NCI-H345 (cell line): ENCODE measurements around the gene SLC7A5.
"Not testable (repeated sequence)": the region's sequence is repeated elsewhere in the genome, so short reads cannot be mapped to it uniquely, and the experiment has no call there.

Source experiments
- DNase-seq: peaks from one replicate; lab custom pipeline; 2025; lab: John Stamatoyannopoulos, UW

Gene SLC7A5

DNA sequence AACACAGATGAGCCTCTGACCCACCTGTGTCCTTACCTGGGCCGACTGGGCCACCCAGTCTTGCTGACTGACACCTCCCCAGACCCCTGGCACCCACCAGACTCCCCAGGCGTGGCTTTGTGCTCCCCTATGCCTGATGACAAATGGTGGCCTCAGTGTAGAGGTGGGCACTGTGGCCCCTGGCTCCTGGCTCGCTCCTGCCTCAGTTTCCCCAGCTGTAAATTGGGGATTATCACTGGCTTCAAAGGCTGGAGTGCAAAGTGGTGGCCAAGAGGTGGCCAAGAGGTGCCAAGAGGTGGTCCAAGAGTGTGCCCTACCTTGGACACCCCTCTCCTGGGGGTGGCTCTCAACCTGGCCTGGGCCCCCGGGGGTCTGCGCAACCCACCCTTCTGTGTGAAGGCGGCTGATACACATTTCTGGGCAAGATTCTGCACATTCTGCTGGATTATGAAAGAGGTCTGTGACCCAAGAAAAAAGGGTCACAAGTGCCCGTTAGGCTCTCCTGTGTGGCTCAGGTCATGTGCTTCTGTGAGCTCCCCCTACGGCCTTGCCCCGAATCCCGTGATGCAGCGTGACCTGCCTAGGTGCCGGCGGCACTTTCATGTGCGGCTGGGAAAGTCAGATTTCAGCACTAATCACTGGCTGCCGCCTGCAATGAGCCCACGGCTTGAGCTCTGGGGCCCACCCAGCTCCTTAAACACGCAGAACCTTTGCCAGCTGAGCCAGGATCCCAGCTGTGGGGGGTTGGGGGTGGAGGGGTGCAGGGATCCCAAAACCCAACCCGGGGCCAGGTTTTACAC is 7.8 kb downstream of the SLC7A5 start:
- DNase-seq: not testable (repeated sequence)

GRCh38 chr16:87860553-87861299 is 8.6 kb downstream of the SLC7A5 start:
- no peak for DNase-seq

- not testable (repeated sequence) for DNase-seq
These were observed 10.9 kb downstream of the SLC7A5 start for GRCh38 chr16:87858151-87858993.

GRCh38 chr16:87856791-87857228 is 12.5 kb downstream of the SLC7A5 start:
- no peak for DNase-seq

- no peak for DNase-seq
These were observed 13.2 kb downstream of the SLC7A5 start for GRCh38 chr16:87855852-87856715.

GRCh38 chr16:87854907-87855683 is 14.2 kb downstream of the SLC7A5 start:
- DNase-seq: no peak

GRCh38 chr16:87854053-87854906 is 15.0 kb downstream of the SLC7A5 start:
- no peak for DNase-seq

GRCh38 chr16:87853411-87854052 is 15.8 kb downstream of the SLC7A5 start:
- DNase-seq: peak; percentile 77

DNA sequence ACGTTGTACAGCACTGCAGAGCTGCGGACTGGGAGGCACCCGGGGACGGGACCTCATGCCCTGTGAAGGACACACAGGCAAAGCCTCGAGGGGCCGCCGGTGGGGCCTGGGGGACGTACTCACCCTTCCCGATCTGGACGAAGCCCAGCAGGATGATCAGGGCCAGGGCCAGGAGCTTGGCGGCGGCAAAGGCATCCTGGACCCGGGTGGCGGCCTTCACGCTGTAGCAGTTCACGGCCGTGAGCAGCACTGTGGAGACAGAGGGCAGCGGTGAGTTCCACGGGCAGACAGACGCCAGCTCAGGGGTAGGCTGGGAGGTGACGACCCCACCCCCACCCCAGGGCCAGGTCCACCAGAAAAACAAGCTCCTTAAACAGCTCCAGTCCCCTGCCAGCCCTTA is 17.7 kb downstream of the SLC7A5 start:
- no peak for DNase-seq

- DNase-seq: peak; percentile 29
These were observed 18.1 kb downstream of the SLC7A5 start for GRCh38 chr16:87851141-87851587.

DNA sequence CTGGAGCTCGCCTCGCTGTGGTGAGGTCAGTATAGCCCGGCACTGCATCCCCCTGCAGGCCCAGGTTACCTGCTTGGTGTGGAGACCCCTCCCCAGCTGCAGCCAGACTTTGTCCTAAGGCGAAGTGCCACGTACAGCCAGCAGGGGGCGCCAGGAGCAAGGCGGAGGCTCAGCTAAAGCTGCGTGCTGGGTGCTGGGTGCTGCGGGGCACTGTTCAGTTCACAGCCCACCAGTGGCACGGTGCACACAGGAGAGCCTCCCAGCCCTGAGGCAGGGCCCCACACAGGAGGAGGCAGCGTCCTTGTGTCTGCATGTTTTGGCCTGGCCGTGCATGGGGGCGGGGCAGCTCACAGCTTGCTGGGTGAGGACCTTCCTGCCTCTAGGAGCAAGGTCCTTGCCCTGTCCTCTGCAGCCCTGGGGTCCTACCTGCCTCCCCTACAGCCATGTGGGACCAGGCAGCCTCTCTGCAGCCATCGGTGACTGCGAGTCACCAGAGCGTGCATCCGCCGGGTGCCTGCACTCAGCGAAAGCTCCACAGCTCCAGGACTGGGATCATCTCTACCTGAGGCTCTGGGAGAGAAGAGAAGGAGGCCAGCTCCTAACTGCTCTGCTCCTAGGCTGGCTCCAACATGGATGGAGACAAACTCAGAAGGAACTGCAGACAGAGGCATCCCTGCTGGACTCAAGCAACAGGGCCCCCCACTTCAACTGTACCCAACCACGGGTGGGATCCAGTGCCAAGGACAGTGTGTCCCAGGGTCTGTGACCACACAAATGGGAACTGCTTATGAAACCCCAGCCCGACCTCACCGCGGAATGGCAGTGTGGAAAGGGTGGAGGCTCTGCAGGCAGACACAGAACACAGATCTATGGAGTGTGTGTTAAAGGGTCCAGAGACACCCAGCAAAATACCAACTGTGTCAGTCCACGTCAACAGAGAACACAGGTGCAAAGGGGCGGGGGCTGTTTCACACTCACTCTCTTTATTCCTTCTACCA is 19.0 kb downstream of the SLC7A5 start:
- DNase-seq: peak; percentile 49

DNA sequence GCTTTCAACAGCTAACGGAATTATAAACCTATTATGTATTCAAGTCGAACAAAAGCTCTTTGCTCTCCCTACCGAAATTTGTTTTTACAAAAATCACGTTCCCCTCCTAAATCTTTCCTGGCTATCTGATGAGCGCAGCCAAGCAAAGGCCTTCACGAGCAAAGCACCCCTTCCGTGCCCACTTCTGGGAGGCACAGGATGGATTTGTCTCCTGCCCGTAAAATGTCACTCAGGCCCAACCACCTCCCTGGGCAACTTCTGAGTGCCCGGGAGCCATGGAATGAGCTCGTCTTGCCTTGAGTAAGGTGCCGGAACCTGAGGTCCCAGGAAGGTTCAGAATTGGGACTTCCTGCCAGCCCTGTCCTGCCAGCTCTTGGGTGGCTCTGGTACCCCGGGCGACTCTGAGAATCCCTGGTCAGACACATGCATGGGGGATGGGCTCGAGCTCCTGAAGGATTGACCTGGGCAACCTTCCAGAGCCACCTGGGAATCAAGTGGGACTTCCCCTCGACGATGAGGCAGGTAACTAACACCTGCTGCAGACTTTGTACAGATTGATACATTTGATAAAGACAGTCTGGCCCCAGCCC is 19.8 kb downstream of the SLC7A5 start:
- no peak for DNase-seq

- DNase-seq: no peak
These were observed 20.5 kb downstream of the SLC7A5 start for GRCh38 chr16:87848676-87849345.

DNA sequence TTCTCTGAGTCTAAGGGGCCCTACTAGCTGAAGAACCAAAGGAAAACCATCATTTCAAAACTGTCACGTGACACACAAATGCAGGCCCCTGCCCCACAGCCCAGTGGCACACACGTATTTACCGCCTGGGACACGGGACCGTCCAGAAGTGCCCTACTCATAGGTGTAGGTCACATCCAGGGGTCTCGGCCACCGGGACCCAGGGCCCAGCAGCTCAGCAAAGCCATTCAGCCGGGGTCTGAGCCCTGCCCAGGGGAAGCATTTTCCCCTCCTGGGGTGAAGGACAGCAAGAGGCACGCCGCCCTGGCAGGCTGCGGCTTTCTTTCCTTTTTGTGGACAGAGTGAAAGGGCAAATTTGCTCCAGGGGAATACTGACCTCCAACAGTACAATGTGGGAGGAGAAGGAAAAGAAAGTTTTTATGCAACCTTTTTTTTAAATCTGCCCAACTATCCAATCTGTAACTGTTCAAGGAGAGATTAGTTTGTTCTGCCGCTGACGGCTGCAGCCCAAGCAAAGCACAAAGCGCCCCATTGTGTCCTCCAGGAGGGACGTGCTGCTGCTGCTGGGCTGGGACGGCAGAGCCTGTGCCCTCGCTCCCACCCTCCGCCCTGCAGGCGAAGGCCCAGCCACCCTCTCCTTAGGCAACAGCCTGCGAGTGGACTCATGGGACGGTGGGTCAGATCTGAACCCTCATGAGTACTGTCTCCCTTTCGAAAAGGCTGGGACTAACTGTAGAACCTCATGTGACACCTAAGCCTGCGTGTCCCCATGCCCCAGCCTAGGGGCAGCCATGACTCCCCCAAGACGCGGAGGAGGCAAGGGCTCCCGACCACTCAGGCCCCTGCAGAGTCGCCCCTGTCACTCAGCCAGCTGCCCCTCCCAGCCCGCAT is 21.3 kb downstream of the SLC7A5 start:
- DNase-seq: no peak

GRCh38 chr16:87847467-87847784 is 21.9 kb downstream of the SLC7A5 start:
- no peak for DNase-seq
